Gastroesophageal sphincter (tissue), 4 donors: ENCODE measurements around the gene WDFY3. TPM values are rescaled to one million over a fixed set of nuclear protein-coding genes. Genes with fewer than 3 reads are reported as not detected.

Source experiments
- ATAC-seq: fragments of 150-250 bp; one replicate; pipeline ENCODE4 v1.9.1; 2016; ENCODE audit warnings: mild to moderate bottlenecking, moderate library complexity
- H3K27ac ChIP-seq, 4 donors: fragments of 200-600 bp; sonication (generic) in 3 of 4; 1 replicate in 3 of 4; 2 replicates in 1 of 4; pipeline ENCODE4 v1.5.1; 2016 to 2019
- H3K27me3 ChIP-seq: fragments of 200-600 bp; sonication (generic); one replicate; pipeline ENCODE4 v1.5.1; 2019
- H3K36me3 ChIP-seq, 2 donors: fragments of 200-600 bp; sonication (generic); one replicate each; pipeline ENCODE4 v1.5.1; 2019; ENCODE audit warnings: control low read depth in 1 of 2
- H3K4me1 ChIP-seq, 3 donors: fragments of 200-600 bp; sonication (generic); 1 replicate in 2 of 3; 2 replicates in 1 of 3; pipeline ENCODE4 v1.5.1; 2016 to 2019; ENCODE audit warnings: control low read depth in 2 of 3
- H3K4me3 ChIP-seq, 2 donors: fragments of 200-600 bp; sonication (generic); one replicate each; pipeline ENCODE4 v1.5.1; 2019; ENCODE audit warnings: mild to moderate bottlenecking in 1 of 2, moderate library complexity in 1 of 2
- H3K9me3 ChIP-seq, 3 donors: fragments of 200-600 bp; sonication (generic); one replicate each; pipeline ENCODE4 v1.5.1; 2017 to 2019; ENCODE audit warnings: control low read depth in 2 of 3
- EP300 ChIP-seq: sonication (generic); formaldehyde crosslinking; IDR thresholded peaks from one replicate; pipeline ENCODE4 v1.6.1; 2017; ENCODE audit warnings: antibody characterized with exemption, mild to moderate bottlenecking
- POLR2A ChIP-seq, 2 donors: fragments of 450-650 bp; IDR thresholded peaks; one replicate each; pipeline ENCODE4 v1.6.1; 2017; ENCODE audit warnings: antibody characterized with exemption in 2 of 2, mild to moderate bottlenecking in 2 of 2, moderate library complexity in 1 of 2
- POLR2AphosphoS5 ChIP-seq: sonication (generic); formaldehyde crosslinking; IDR thresholded peaks from one replicate; pipeline ENCODE4 v1.6.1; 2017; ENCODE audit warnings: antibody characterized with exemption
- WGBS, 2 donors: methylation state at CpG; one replicate each; pipeline ENCODE4 v1.1.5; 2018; ENCODE audit warnings: low coverage in 1 of 2; 5-methylcytosine and 5-hydroxymethylcytosine counted together
- total RNA-seq, 4 donors: library from RNA; depleted of rRNA; stranded (reverse); fragments of >200 nt; gene quantifications; one replicate each; pipeline ENCODE4 v1.1.0, GENCODE V29; 2016
- TF ChIP-seq, protein P1 (sequence below), 4 experiments: fragments of 200-600 bp in 2 of 4; fragments of 450-650 bp in 2 of 4; sonication (generic) in 1 of 4; IDR thresholded peaks; one replicate each; pipeline ENCODE4 v1.5.1; 2017 to 2019; ENCODE audit warnings: antibody characterized with exemption in 4 of 4, mild to moderate bottlenecking in 2 of 4, moderate library complexity in 2 of 4

Gene WDFY3, protein sequence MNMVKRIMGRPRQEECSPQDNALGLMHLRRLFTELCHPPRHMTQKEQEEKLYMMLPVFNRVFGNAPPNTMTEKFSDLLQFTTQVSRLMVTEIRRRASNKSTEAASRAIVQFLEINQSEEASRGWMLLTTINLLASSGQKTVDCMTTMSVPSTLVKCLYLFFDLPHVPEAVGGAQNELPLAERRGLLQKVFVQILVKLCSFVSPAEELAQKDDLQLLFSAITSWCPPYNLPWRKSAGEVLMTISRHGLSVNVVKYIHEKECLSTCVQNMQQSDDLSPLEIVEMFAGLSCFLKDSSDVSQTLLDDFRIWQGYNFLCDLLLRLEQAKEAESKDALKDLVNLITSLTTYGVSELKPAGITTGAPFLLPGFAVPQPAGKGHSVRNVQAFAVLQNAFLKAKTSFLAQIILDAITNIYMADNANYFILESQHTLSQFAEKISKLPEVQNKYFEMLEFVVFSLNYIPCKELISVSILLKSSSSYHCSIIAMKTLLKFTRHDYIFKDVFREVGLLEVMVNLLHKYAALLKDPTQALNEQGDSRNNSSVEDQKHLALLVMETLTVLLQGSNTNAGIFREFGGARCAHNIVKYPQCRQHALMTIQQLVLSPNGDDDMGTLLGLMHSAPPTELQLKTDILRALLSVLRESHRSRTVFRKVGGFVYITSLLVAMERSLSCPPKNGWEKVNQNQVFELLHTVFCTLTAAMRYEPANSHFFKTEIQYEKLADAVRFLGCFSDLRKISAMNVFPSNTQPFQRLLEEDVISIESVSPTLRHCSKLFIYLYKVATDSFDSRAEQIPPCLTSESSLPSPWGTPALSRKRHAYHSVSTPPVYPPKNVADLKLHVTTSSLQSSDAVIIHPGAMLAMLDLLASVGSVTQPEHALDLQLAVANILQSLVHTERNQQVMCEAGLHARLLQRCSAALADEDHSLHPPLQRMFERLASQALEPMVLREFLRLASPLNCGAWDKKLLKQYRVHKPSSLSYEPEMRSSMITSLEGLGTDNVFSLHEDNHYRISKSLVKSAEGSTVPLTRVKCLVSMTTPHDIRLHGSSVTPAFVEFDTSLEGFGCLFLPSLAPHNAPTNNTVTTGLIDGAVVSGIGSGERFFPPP (N-terminal part only)
- total RNA-seq = 100 to 1,000 TPM in 1 of 4 donors, 10 to 100 TPM in 3; 76.7 to 140 (median 90.1) TPM

DNA sequence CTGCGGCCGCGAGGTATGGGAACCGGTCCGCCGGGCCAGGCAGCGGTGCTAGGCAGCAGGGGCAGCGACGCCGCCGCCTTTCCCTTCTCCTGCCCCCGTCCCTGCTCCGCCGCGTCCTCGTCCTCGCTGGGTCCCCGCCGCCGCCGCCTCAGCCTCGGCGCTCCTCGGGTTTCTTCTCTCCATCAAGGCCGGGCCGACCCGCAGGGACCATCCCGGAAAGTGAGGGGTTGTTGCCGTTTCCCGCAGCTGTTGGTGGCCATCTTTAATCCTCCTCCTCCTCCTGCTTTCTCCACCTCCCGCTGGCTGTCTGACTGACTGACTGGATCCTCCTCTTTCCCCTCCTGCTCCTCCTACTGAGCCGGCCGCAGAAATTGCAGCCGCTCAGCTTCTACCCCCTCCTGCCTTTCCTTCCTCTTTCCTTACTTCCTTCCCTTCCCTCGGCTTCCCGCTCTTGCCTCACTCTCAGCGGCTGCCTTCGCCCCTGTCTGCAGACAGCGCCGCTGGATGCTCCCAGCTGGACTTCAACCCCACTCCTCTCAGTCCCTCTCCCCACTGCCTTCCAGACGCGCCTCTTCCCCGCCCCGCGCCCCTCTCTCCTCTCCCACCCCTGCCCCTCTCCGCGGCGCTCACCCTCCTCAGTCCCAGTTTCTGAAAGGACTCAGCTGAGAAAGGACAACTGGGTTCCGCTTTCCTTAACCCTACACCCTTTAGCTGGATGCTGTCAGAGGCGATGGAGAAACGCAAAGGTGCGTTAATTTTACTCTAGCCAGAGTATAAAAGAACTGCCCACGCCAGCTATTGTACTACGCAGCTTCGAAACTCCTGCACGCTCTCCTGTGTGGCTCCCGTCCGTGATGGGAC lies at the start of gene WDFY3:
Gene WDFY3, minus strand, starts transcription at position 309 of the 861 bp plus-strand sequence. CDS start 106,099 bp downstream, outside the sequence.
- ATAC-seq = peak; percentile 94
- TF ChIP-seq POLR2A (IDR thresholded peaks at IDR 0.05) (peak; percentile 37 to 51), EP300 (no peak), POLR2AphosphoS5 (peak; percentile 63)
- TF ChIP-seq, protein P1, sequence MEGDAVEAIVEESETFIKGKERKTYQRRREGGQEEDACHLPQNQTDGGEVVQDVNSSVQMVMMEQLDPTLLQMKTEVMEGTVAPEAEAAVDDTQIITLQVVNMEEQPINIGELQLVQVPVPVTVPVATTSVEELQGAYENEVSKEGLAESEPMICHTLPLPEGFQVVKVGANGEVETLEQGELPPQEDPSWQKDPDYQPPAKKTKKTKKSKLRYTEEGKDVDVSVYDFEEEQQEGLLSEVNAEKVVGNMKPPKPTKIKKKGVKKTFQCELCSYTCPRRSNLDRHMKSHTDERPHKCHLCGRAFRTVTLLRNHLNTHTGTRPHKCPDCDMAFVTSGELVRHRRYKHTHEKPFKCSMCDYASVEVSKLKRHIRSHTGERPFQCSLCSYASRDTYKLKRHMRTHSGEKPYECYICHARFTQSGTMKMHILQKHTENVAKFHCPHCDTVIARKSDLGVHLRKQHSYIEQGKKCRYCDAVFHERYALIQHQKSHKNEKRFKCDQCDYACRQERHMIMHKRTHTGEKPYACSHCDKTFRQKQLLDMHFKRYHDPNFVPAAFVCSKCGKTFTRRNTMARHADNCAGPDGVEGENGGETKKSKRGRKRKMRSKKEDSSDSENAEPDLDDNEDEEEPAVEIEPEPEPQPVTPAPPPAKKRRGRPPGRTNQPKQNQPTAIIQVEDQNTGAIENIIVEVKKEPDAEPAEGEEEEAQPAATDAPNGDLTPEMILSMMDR (IDR thresholded peaks at IDR 0.05) = peak in 1 of 4 experiments; percentile 32
- peak within 1 kb of the TSS; percentile 76 to 86 for H3K4me3 ChIP-seq
- peak within 1 kb of the TSS; percentile 76 to 97 (median 95) for H3K27ac ChIP-seq
- peaks cover 0 to 36% (median 0%) of the 10 kb centered on the region in 3 donors for H3K4me1 ChIP-seq
- no peaks in the 10 kb centered on the region for H3K36me3 ChIP-seq
- WGBS, 2 donors = 0 to 1% methylated on average over 19 to 28 of the region's 58 CpGs
- H3K27me3 ChIP-seq = no peaks in the 10 kb centered on the region
- no peaks in the 10 kb centered on the region for H3K9me3 ChIP-seq

- Histone ChIP-seq H3K4me1 (no peaks in the 10 kb centered on the region), H3K27me3 (no peaks in the 10 kb centered on the region), H3K27ac (no peak overlapping the region), H3K9me3 (no peaks in the 10 kb centered on the region), H3K4me3 (no peak overlapping the region), H3K36me3 (no peaks in the 10 kb centered on the region)
- TF ChIP-seq POLR2AphosphoS5 = no peak
- TF ChIP-seq POLR2A (IDR thresholded peaks at IDR 0.05) = no peak
- TF ChIP-seq, protein P1 (IDR thresholded peaks at IDR 0.05) = no peak
- no peak for TF ChIP-seq EP300
- WGBS, 2 donors = 73 to 100% methylated on average over 1 to 2 of the region's 2 CpGs
- ATAC-seq = no peak
These were observed 39.4 kb upstream of the WDFY3 start for GRCh38 chr4:85005865-85006377.

DNA sequence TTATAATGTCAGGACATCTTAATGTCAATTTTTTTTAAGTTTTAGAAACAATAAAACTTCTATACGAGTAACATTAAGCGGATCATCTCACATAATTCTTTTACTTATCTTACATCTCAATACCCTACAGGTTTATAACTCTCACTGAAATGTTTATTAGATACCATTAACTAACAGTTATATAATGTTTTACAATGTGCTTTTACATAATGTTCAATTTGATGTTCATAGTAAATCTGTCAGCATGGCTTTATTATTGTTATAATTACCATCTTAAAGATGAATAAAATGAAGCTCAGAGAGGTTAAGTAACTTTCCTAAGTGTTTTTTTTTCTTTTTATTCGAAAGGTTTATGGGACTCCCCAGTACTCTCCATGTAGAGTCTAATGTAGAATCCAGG lies 33.9 kb upstream of the WDFY3 start:
- Histone ChIP-seq H3K4me3 (no peak overlapping the region), H3K36me3 (no peaks in the 10 kb centered on the region), H3K9me3 (no peaks in the 10 kb centered on the region), H3K4me1 (no peaks in the 10 kb centered on the region), H3K27me3 (no peaks in the 10 kb centered on the region), H3K27ac (no peak overlapping the region)
- no peak for ATAC-seq
- WGBS, 2 donors = 89% methylated on average over 3 of the region's 3 CpGs
- TF ChIP-seq, protein P1 (IDR thresholded peaks at IDR 0.05) = no peak
- TF ChIP-seq POLR2A (IDR thresholded peaks at IDR 0.05) (no peak), POLR2AphosphoS5 (no peak), EP300 (no peak)

DNA sequence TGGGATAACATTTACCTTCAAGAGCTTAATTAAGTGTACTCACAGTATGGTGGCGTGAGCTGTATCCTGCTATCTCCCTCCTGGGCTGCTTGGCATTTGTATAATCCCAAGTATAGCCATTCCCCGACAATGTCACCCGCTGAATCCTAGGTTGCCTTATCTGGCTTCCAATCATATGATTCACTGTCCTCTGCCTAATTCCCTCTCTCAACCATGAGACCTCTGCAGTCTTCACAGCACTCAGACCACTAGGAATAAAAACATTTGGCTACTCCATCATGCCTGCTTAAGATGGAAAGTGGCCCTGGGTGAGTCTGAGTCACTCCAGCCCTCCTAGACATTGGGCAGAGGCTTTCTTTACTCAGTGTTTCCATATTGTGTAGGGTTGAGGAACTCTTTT lies 28.9 kb upstream of the WDFY3 start:
- Histone ChIP-seq H3K4me1 (peaks cover 0 to 4% (median 0%) of the 10 kb centered on the region in 3 donors), H3K27ac (no peak overlapping the region), H3K4me3 (no peak overlapping the region), H3K27me3 (no peaks in the 10 kb centered on the region), H3K36me3 (no peaks in the 10 kb centered on the region), H3K9me3 (peaks cover 0 to 9% (median 0%) of the 10 kb centered on the region in 3 donors)
- TF ChIP-seq EP300 = no peak
- TF ChIP-seq POLR2AphosphoS5 = no peak
- TF ChIP-seq, protein P1 (IDR thresholded peaks at IDR 0.05) = no peak
- no peak for TF ChIP-seq POLR2A (IDR thresholded peaks at IDR 0.05)
- 98 to 100% methylated on average over 3 of the region's 3 CpGs for WGBS, 2 donors
- ATAC-seq = no peak
